Fibroblast of lung (primary cell): Measurements from ENCODE around the gene PHB1.

Source experiments
- CTCF ChIP-seq, 2 donors: IDR thresholded peaks in 1 of 2; conservative IDR thresholded peaks in 1 of 2; 1 replicate in 1 of 2; 2 replicates in 1 of 2; pipeline ENCODE4 v1.5.1; 2011 to 2012; ENCODE audit warnings: low read length in 2 of 2, control low read depth in 1 of 2, inconsistent platforms in 1 of 2, low read depth in 1 of 2, mild to moderate bottlenecking in 1 of 2
- EZH2 ChIP-seq: IDR thresholded peaks from 2 replicates; pipeline ENCODE4 v1.5.1; 2012; ENCODE audit warnings: low read length, control low read depth, mild to moderate bottlenecking; ENCODE audit errors: missing control alignments

GRCh38 chr17:49402706-49403105 is 12.0 kb downstream of the PHB1 start:
- no peak for TF ChIP-seq CTCF (conservative IDR thresholded peaks at IDR 0.05 in 1 of 2, IDR thresholded peaks at IDR 0.05 in 1 of 2; ENCODE audit: low read depth in 1 of 2, low read length in 2 of 2)
- no peak for TF ChIP-seq EZH2
